GM18519 (cell line): ENCODE measurements around the gene ZER1.

Experiments
- ATAC-seq: cut with Tn5 transposase; IDR thresholded peaks from one replicate; pipeline ENCODE4 v1.9.1; 2021; ENCODE audit warnings: mild to moderate bottlenecking, moderate library complexity; ENCODE audit not compliant: unreplicated experiment, low FRiP score

ZER1 gene

GRCh38 chr9:128743421-128743820, 28.3 kb downstream of the ZER1 start:
- no peak for ATAC-seq

- no peak for ATAC-seq
These were observed 29.3 kb downstream of the ZER1 start for GRCh38 chr9:128742401-128742800.

- ATAC-seq: no peak
These were observed 36.4 kb downstream of the ZER1 start for GRCh38 chr9:128735373-128735772.

GRCh38 chr9:128733256-128733655, 38.5 kb downstream of the ZER1 start:
- no peak for ATAC-seq

- ATAC-seq: no peak
These were observed 39.2 kb downstream of the ZER1 start for GRCh38 chr9:128732576-128732975.

GRCh38 chr9:128731691-128732090, 40.0 kb downstream of the ZER1 start:
- ATAC-seq: no peak

GRCh38 chr9:128731093-128731492, 40.6 kb downstream of the ZER1 start:
- ATAC-seq: no peak

- no peak for ATAC-seq
These were observed 41.8 kb downstream of the ZER1 start for GRCh38 chr9:128729766-128730517.

GRCh38 chr9:128729302-128729701, 42.4 kb downstream of the ZER1 start:
- ATAC-seq: no peak

GRCh38 chr9:128728298-128728697, 43.4 kb downstream of the ZER1 start:
- ATAC-seq: no peak

GRCh38 chr9:128727640-128728248, 44.0 kb downstream of the ZER1 start:
- ATAC-seq: no peak

- ATAC-seq: no peak
These were observed 46.9 kb downstream of the ZER1 start for GRCh38 chr9:128724744-128725211.

- peak; percentile 81 for ATAC-seq
These were observed 47.6 kb downstream of the ZER1 start, which contains the start of gene ZDHHC12 for GRCh38 chr9:128723866-128724743. Gene ZDHHC12 (minus strand): TSS chr9:128724127. CDS start chr9:128724093, 34 bp downstream.

- ATAC-seq: no peak
These were observed 48.3 kb downstream of the ZER1 start for GRCh38 chr9:128723352-128723865.

GRCh38 chr9:128722380-128723351, 49.1 kb downstream of the ZER1 start:
- no peak for ATAC-seq

- ATAC-seq: no peak
These were observed 50.2 kb downstream of the ZER1 start for GRCh38 chr9:128721487-128722010.

- ATAC-seq: no peak
These were observed 50.8 kb downstream of the ZER1 start for GRCh38 chr9:128720841-128721486.

- ATAC-seq: no peak
These were observed 51.7 kb downstream of the ZER1 start for GRCh38 chr9:128719919-128720605.
